Hepatocyte (in vitro differentiated cells): ENCODE results near the gene BRD3OS. TPM values are rescaled to one million over a fixed set of nuclear protein-coding genes. Genes with fewer than 3 reads are reported as not detected.

Experiments used
- DNase-seq: peaks from one replicate; pipeline ENCODE4 v3.0.0-alpha.2; 2016; ENCODE audit warnings: low spot score
- H2AFZ ChIP-seq: fragments of 200-600 bp; sonication (generic); 2 replicates; pipeline ENCODE4 v1.6.0; 2016; ENCODE audit warnings: antibody characterized with exemption, mild to moderate bottlenecking
- H3K27ac ChIP-seq: fragments of 200-600 bp; sonication (generic); 2 replicates; pipeline ENCODE4 v1.5.1; 2016; ENCODE audit warnings: mild to moderate bottlenecking
- H3K27me3 ChIP-seq: fragments of 200-600 bp; sonication (generic); 2 replicates; pipeline ENCODE4 v1.6.1; 2016
- H3K36me3 ChIP-seq: fragments of 200-600 bp; sonication (generic); replicated peaks from 2 replicates; pipeline ENCODE4 v1.5.1; 2016; ENCODE audit warnings: low read depth; ENCODE audit not compliant: insufficient read depth
- H3K4me1 ChIP-seq: fragments of 200-600 bp; sonication (generic); 2 replicates; pipeline ENCODE4 v1.5.1; 2016; ENCODE audit warnings: mild to moderate bottlenecking, moderate library complexity; ENCODE audit not compliant: insufficient read depth
- H3K4me2 ChIP-seq: fragments of 200-600 bp; sonication (generic); 2 replicates; pipeline ENCODE4 v1.6.0; 2016
- H3K4me3 ChIP-seq: fragments of 200-600 bp; sonication (generic); 2 replicates; pipeline ENCODE4 v1.5.1; 2016; ENCODE audit warnings: mild to moderate bottlenecking
- H3K79me2 ChIP-seq: fragments of 200-600 bp; sonication (generic); 2 replicates; pipeline ENCODE4 v1.6.0; 2017; ENCODE audit warnings: mild to moderate bottlenecking
- H3K9me2 ChIP-seq: fragments of 200-600 bp; sonication (generic); replicated peaks from 2 replicates; pipeline ENCODE4 v1.6.0; 2017; ENCODE audit warnings: mild to moderate bottlenecking; ENCODE audit not compliant: insufficient read depth
- H3K9me3 ChIP-seq: fragments of 200-600 bp; sonication (generic); 2 replicates; pipeline ENCODE4 v1.5.1; 2016; ENCODE audit warnings: low read depth, mild to moderate bottlenecking
- H4K20me1 ChIP-seq: fragments of 200-600 bp; sonication (generic); 2 replicates; pipeline ENCODE4 v1.6.0; 2016; ENCODE audit warnings: mild to moderate bottlenecking; ENCODE audit not compliant: insufficient read depth, poor library complexity, severe bottlenecking
- CTCF ChIP-seq: fragments of 200-600 bp; sonication (generic); IDR thresholded peaks from 2 replicates; pipeline ENCODE4 v1.5.1; 2016; ENCODE audit warnings: antibody characterized with exemption, mild to moderate bottlenecking; ENCODE audit not compliant: poor library complexity
- EZH2 ChIP-seq: fragments of 200-600 bp; sonication (generic); IDR thresholded peaks from 2 replicates; pipeline ENCODE4 v1.6.1; 2016; ENCODE audit warnings: antibody characterized with exemption, mild to moderate bottlenecking, borderline replicate concordance
- EZH2phosphoT487 ChIP-seq: fragments of 200-600 bp; sonication (generic); IDR thresholded peaks from one replicate; pipeline ENCODE4 v1.6.1; 2018; ENCODE audit warnings: antibody characterized with exemption, mild to moderate bottlenecking, low read depth, moderate library complexity; ENCODE audit not compliant: unreplicated experiment, severe bottlenecking
- whole genome bisulfite sequencing: methylation state at CpG from one replicate; pipeline ENCODE4 v1.1.6; 2016; ENCODE audit warnings: low lambda C conversion rate; ENCODE audit errors: missing lambda C conversion rate; 5-methylcytosine and 5-hydroxymethylcytosine counted together
- polyA plus RNA-seq: library from polyadenylated mRNA; unstranded; fragments of >200 nt; fragmentation: Nextera tagmentation; extraction: Ambion mirVana; gene quantifications from 2 replicates; pipeline ENCODE4 v1.2.1, GENCODE V29; 2016
- total RNA-seq: library from RNA; depleted of rRNA; stranded (reverse); fragments of >200 nt; gene quantifications from 2 replicates; pipeline ENCODE4 v1.2.3, GENCODE V29; 2014

Gene BRD3OS
- total and polyA plus RNA-seq, 2 experiments from 2014 or later = 13.4 to 14.9 TPM

GRCh38 chr9:134033516-134034214, 8.4 kb downstream of the BRD3OS start:
- Histone ChIP-seq H3K36me3 (no peaks in the 10 kb centered on the region), H2AFZ (no peak overlapping the region), H3K27ac (no peak overlapping the region), H3K4me1 (no peaks in the 10 kb centered on the region), H3K4me3 (no peak overlapping the region), H3K27me3 (no peaks in the 10 kb centered on the region), H3K79me2 (no peaks in the 10 kb centered on the region), H4K20me1 (no peaks in the 10 kb centered on the region), H3K9me3 (no peaks in the 10 kb centered on the region), H3K9me2 (no peaks in the 10 kb centered on the region), H3K4me2 (no peak overlapping the region)
- DNase-seq = no peak
- TF ChIP-seq EZH2phosphoT487 (no peak), CTCF (no peak), EZH2 (no peak)
- WGBS = 97% methylated on average over 26 of the region's 26 CpGs

GRCh38 chr9:134034215-134035040, 9.1 kb downstream of the BRD3OS start:
- DNase-seq = no peak
- H3K79me2 ChIP-seq = no peaks in the 10 kb centered on the region
- no peaks in the 10 kb centered on the region for H3K9me3 ChIP-seq
- TF ChIP-seq CTCF (no peak), EZH2 (no peak), EZH2phosphoT487 (no peak)
- no peak overlapping the region for H3K27ac ChIP-seq
- H3K4me2 ChIP-seq = no peak overlapping the region
- no peaks in the 10 kb centered on the region for H3K27me3 ChIP-seq
- no peaks in the 10 kb centered on the region for H3K36me3 ChIP-seq
- H4K20me1 ChIP-seq = no peaks in the 10 kb centered on the region
- H3K4me3 ChIP-seq = no peak overlapping the region
- no peaks in the 10 kb centered on the region for H3K9me2 ChIP-seq
- no peak overlapping the region for H2AFZ ChIP-seq
- 100% methylated on average over 19 of the region's 19 CpGs for WGBS
- no peaks in the 10 kb centered on the region for H3K4me1 ChIP-seq

- no peak overlapping the region for H3K4me3 ChIP-seq
- no peaks in the 10 kb centered on the region for H3K36me3 ChIP-seq
- H3K9me2 ChIP-seq = no peaks in the 10 kb centered on the region
- no peaks in the 10 kb centered on the region for H3K79me2 ChIP-seq
- H4K20me1 ChIP-seq = no peaks in the 10 kb centered on the region
- H3K4me2 ChIP-seq = no peak overlapping the region
- no peaks in the 10 kb centered on the region for H3K9me3 ChIP-seq
- WGBS = 97% methylated on average over 28 of the region's 28 CpGs
- no peak overlapping the region for H2AFZ ChIP-seq
- no peak for DNase-seq
- no peak overlapping the region for H3K27ac ChIP-seq
- TF ChIP-seq EZH2 (no peak), EZH2phosphoT487 (no peak), CTCF (no peak)
- no peaks in the 10 kb centered on the region for H3K4me1 ChIP-seq
- H3K27me3 ChIP-seq = no peaks in the 10 kb centered on the region
Observed at GRCh38 chr9:134035041-134036039, 10.1 kb downstream of the BRD3OS start.
